ENCODE results near the gene HNRNPA1L2.
"Not testable (repeated sequence)": the region's sequence is repeated elsewhere in the genome, so short reads cannot be mapped to it uniquely, and the experiment has no call there.

DNA sequence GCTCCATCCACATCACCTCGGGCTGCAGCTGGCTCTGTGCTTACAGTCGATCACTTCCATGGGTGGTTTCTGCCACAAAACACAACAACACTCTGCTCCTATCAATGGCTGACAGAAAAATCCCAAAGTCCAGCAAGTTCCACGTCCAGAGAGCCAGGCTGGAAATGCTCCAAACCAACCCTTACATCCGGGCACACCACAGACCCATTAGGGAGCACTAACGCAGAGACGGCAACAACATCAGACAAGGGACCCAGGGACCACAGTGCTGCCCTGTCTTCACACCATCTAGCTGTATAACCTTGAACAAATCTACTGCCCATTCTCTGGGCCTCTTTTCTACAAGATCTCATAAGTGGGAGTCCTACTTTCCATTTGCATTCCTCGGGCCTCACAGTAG, 47.9 kb upstream of the HNRNPA1L2 start:
- TF ChIP-seq POLR2A (IDR thresholded peaks at IDR 0.05; ENCODE audit: low read depth, low read length); PAX5 (IDR thresholded peaks at IDR 0.05; ENCODE audit: insufficient read depth, low read length, severe bottlenecking); TAF1 (IDR thresholded peaks at IDR 0.05; ENCODE audit: low read depth, low read length): not testable (repeated sequence)
